Hepatocyte (in vitro differentiated cells): ENCODE results near the gene MYO3B. TPM values are rescaled to one million over a fixed set of nuclear protein-coding genes. Genes with fewer than 3 reads are reported as not detected.

ENCODE experiments used
- DNase-seq: peaks from one replicate; pipeline ENCODE4 v3.0.0-alpha.2; 2016; ENCODE audit warnings: low spot score
- H2AFZ ChIP-seq: fragments of 200-600 bp; sonication (generic); 2 replicates; pipeline ENCODE4 v1.6.0; 2016; ENCODE audit warnings: antibody characterized with exemption, mild to moderate bottlenecking
- H3K27ac ChIP-seq: fragments of 200-600 bp; sonication (generic); 2 replicates; pipeline ENCODE4 v1.5.1; 2016; ENCODE audit warnings: mild to moderate bottlenecking
- H3K27me3 ChIP-seq: fragments of 200-600 bp; sonication (generic); 2 replicates; pipeline ENCODE4 v1.6.1; 2016
- H3K36me3 ChIP-seq: fragments of 200-600 bp; sonication (generic); replicated peaks from 2 replicates; pipeline ENCODE4 v1.5.1; 2016; ENCODE audit warnings: low read depth; ENCODE audit not compliant: insufficient read depth
- H3K4me1 ChIP-seq: fragments of 200-600 bp; sonication (generic); 2 replicates; pipeline ENCODE4 v1.5.1; 2016; ENCODE audit warnings: mild to moderate bottlenecking, moderate library complexity; ENCODE audit not compliant: insufficient read depth
- H3K4me2 ChIP-seq: fragments of 200-600 bp; sonication (generic); 2 replicates; pipeline ENCODE4 v1.6.0; 2016
- H3K4me3 ChIP-seq: fragments of 200-600 bp; sonication (generic); 2 replicates; pipeline ENCODE4 v1.5.1; 2016; ENCODE audit warnings: mild to moderate bottlenecking
- H3K79me2 ChIP-seq: fragments of 200-600 bp; sonication (generic); 2 replicates; pipeline ENCODE4 v1.6.0; 2017; ENCODE audit warnings: mild to moderate bottlenecking
- H3K9me2 ChIP-seq: fragments of 200-600 bp; sonication (generic); replicated peaks from 2 replicates; pipeline ENCODE4 v1.6.0; 2017; ENCODE audit warnings: mild to moderate bottlenecking; ENCODE audit not compliant: insufficient read depth
- H3K9me3 ChIP-seq: fragments of 200-600 bp; sonication (generic); 2 replicates; pipeline ENCODE4 v1.5.1; 2016; ENCODE audit warnings: low read depth, mild to moderate bottlenecking
- H4K20me1 ChIP-seq: fragments of 200-600 bp; sonication (generic); 2 replicates; pipeline ENCODE4 v1.6.0; 2016; ENCODE audit warnings: mild to moderate bottlenecking; ENCODE audit not compliant: insufficient read depth, poor library complexity, severe bottlenecking
- CTCF ChIP-seq: fragments of 200-600 bp; sonication (generic); IDR thresholded peaks from 2 replicates; pipeline ENCODE4 v1.5.1; 2016; ENCODE audit warnings: antibody characterized with exemption, mild to moderate bottlenecking; ENCODE audit not compliant: poor library complexity
- EZH2 ChIP-seq: fragments of 200-600 bp; sonication (generic); IDR thresholded peaks from 2 replicates; pipeline ENCODE4 v1.6.1; 2016; ENCODE audit warnings: antibody characterized with exemption, mild to moderate bottlenecking, borderline replicate concordance
- EZH2phosphoT487 ChIP-seq: fragments of 200-600 bp; sonication (generic); IDR thresholded peaks from one replicate; pipeline ENCODE4 v1.6.1; 2018; ENCODE audit warnings: antibody characterized with exemption, mild to moderate bottlenecking, low read depth, moderate library complexity; ENCODE audit not compliant: unreplicated experiment, severe bottlenecking
- WGBS: methylation state at CpG from one replicate; pipeline ENCODE4 v1.1.6; 2016; ENCODE audit warnings: low lambda C conversion rate; ENCODE audit errors: missing lambda C conversion rate; 5-methylcytosine and 5-hydroxymethylcytosine counted together
- polyA plus RNA-seq: library from polyadenylated mRNA; unstranded; fragments of >200 nt; fragmentation: Nextera tagmentation; extraction: Ambion mirVana; gene quantifications from 2 replicates; pipeline ENCODE4 v1.2.1, GENCODE V29; 2016
- total RNA-seq: library from RNA; depleted of rRNA; stranded (reverse); fragments of >200 nt; gene quantifications from 2 replicates; pipeline ENCODE4 v1.2.3, GENCODE V29; 2014

MYO3B gene
- total and polyA plus RNA-seq, 2 experiments from 2014 or later, result 0.63 to 1.1 TPM

GRCh38 chr2:170380267-170380666 lies 202.3 kb downstream of the MYO3B start:
- H3K27ac ChIP-seq, result no peak overlapping the region
- no peaks in the 10 kb centered on the region for H3K36me3 ChIP-seq
- no peaks in the 10 kb centered on the region for H4K20me1 ChIP-seq
- H3K27me3 ChIP-seq, result no peaks in the 10 kb centered on the region
- H3K4me2 ChIP-seq, result no peak overlapping the region
- no peaks in the 10 kb centered on the region for H3K79me2 ChIP-seq
- H2AFZ ChIP-seq, result no peak overlapping the region
- H3K4me1 ChIP-seq, result peaks cover under 1% of the 10 kb centered on the region
- no peak for TF ChIP-seq CTCF
- no peak for TF ChIP-seq EZH2
- no peak for TF ChIP-seq EZH2phosphoT487
- DNase-seq, result no peak
- no peaks in the 10 kb centered on the region for H3K9me3 ChIP-seq
- no peaks in the 10 kb centered on the region for H3K9me2 ChIP-seq
- 77% methylated on average over 4 of the region's 4 CpGs for WGBS
- H3K4me3 ChIP-seq, result no peak overlapping the region

GRCh38 chr2:170381678-170382077 lies 203.7 kb downstream of the MYO3B start:
- Histone ChIP-seq H3K4me2 (no peak overlapping the region), H3K27me3 (no peaks in the 10 kb centered on the region), H3K4me3 (no peak overlapping the region), H3K36me3 (no peaks in the 10 kb centered on the region), H2AFZ (no peak overlapping the region), H4K20me1 (no peaks in the 10 kb centered on the region), H3K4me1 (no peaks in the 10 kb centered on the region), H3K9me3 (no peaks in the 10 kb centered on the region), H3K9me2 (no peaks in the 10 kb centered on the region), H3K27ac (no peak overlapping the region), H3K79me2 (no peaks in the 10 kb centered on the region)
- TF ChIP-seq EZH2phosphoT487 (no peak), EZH2 (no peak), CTCF (no peak)
- WGBS, result 85% methylated on average over 2 of the region's 2 CpGs
- DNase-seq, result no peak

- TF ChIP-seq EZH2 (no peak), EZH2phosphoT487 (no peak), CTCF (no peak)
- Histone ChIP-seq H3K9me2 (no peaks in the 10 kb centered on the region), H3K79me2 (no peaks in the 10 kb centered on the region), H4K20me1 (no peaks in the 10 kb centered on the region), H3K4me2 (peak overlapping the region; percentile 48), H3K36me3 (no peaks in the 10 kb centered on the region), H3K27me3 (peaks cover 3% of the 10 kb centered on the region), H3K9me3 (no peaks in the 10 kb centered on the region), H3K4me3 (no peak overlapping the region), H2AFZ (no peak overlapping the region), H3K27ac (no peak overlapping the region), H3K4me1 (no peaks in the 10 kb centered on the region)
- no peak for DNase-seq
- 35% methylated on average over 3 of the region's 3 CpGs for WGBS
Observed at GRCh38 chr2:170386554-170386953, 208.6 kb downstream of the MYO3B start.

- no peaks in the 10 kb centered on the region for H3K9me2 ChIP-seq
- no peaks in the 10 kb centered on the region for H3K4me1 ChIP-seq
- WGBS, result 67% methylated on average over 2 of the region's 2 CpGs
- no peaks in the 10 kb centered on the region for H3K79me2 ChIP-seq
- H3K27ac ChIP-seq, result no peak overlapping the region
- H2AFZ ChIP-seq, result no peak overlapping the region
- TF ChIP-seq EZH2phosphoT487 (no peak), CTCF (no peak)
- no peaks in the 10 kb centered on the region for H4K20me1 ChIP-seq
- H3K27me3 ChIP-seq, result peaks cover 12% of the 10 kb centered on the region
- DNase-seq, result no peak
- H3K4me3 ChIP-seq, result no peak overlapping the region
- no peak overlapping the region for H3K4me2 ChIP-seq
- H3K9me3 ChIP-seq, result no peaks in the 10 kb centered on the region
- H3K36me3 ChIP-seq, result no peaks in the 10 kb centered on the region
Observed at GRCh38 chr2:170391018-170391417, 213.1 kb downstream of the MYO3B start.
